Glutamatergic neuron (in vitro differentiated cells): ENCODE measurements around the gene TSR3. TPM values are rescaled to one million over a fixed set of nuclear protein-coding genes. Genes with fewer than 3 reads are reported as not detected.
A peak's percentile ranks its signal among the peaks of the same experiment; 100 is the strongest.

Source experiments
- DNase-seq: peaks from one replicate; pipeline ENCODE4 v3.0.0; 2022
- H3K27ac Mint-ChIP-seq: one replicate; pipeline ENCODE4 v1.8.0; 2020; ENCODE audit warnings: mild to moderate bottlenecking, mixed read lengths, inconsistent platforms; ENCODE audit not compliant: unreplicated experiment
- H3K27me3 Mint-ChIP-seq: one replicate; pipeline ENCODE4 v1.8.0; 2020; ENCODE audit warnings: mild to moderate bottlenecking, moderate library complexity, mixed read lengths, inconsistent platforms; ENCODE audit not compliant: unreplicated experiment
- H3K36me3 Mint-ChIP-seq: one replicate; pipeline ENCODE4 v1.8.0; 2020; ENCODE audit warnings: mild to moderate bottlenecking, mixed read lengths, inconsistent platforms; ENCODE audit not compliant: unreplicated experiment
- H3K4me1 Mint-ChIP-seq: one replicate; pipeline ENCODE4 v1.8.0; 2020; ENCODE audit warnings: mild to moderate bottlenecking, low read depth, mixed read lengths, inconsistent platforms; ENCODE audit not compliant: unreplicated experiment
- H3K4me3 Mint-ChIP-seq: one replicate; pipeline ENCODE4 v1.8.0; 2020; ENCODE audit warnings: mild to moderate bottlenecking, mixed read lengths, inconsistent platforms; ENCODE audit not compliant: unreplicated experiment
- H3K9me3 Mint-ChIP-seq: one replicate; pipeline ENCODE4 v1.8.0; 2020; ENCODE audit warnings: mild to moderate bottlenecking, moderate library complexity, mixed read lengths, inconsistent platforms; ENCODE audit not compliant: unreplicated experiment
- CTCF ChIP-seq: fragments of 200-600 bp; sonication (generic); IDR thresholded peaks from one replicate; pipeline ENCODE4 v1.5.0; 2021; ENCODE audit not compliant: partially characterized antibody, unreplicated experiment
- long read RNA-seq: library from polyadenylated mRNA; unstranded; transcript quantifications from one replicate; pipeline ENCODE4 v2.0.0, GENCODE V29; 2020; ENCODE audit not compliant: unreplicated experiment
- total RNA-seq: library from RNA; stranded (reverse); fragmentation: NEBNext Ultra II Directional; extraction: Animal tissue kit (Norgen Biotek cat#: 25700); gene quantifications from one replicate; pipeline ENCODE4 v1.2.1, GENCODE V29; 2021; ENCODE audit not compliant: unreplicated experiment

TSR3 gene
- 52.5 TPM for total RNA-seq
- long read RNA-seq, transcript TSR3-201 (6 exons, 1,243 nt): major isoform, 5 of 7 reads
- long read RNA-seq, partial matches to known transcripts: 1 of 7 reads
- long read RNA-seq, other reads (novel, unspliced or antisense): 1 of 7 reads

- peak within 1 kb of the TSS; percentile 87 for H3K27ac Mint-ChIP-seq
- peak; percentile 88 for DNase-seq
- H3K4me3 Mint-ChIP-seq: peak within 1 kb of the TSS; percentile 94
- H3K36me3 Mint-ChIP-seq: no peaks in the 10 kb centered on the region
- TF ChIP-seq CTCF: no peak
- H3K27me3 Mint-ChIP-seq: peaks cover 18% of the 10 kb centered on the region
- peaks cover 30% of the 10 kb centered on the region for H3K9me3 Mint-ChIP-seq
- H3K4me1 Mint-ChIP-seq: peaks cover 10% of the 10 kb centered on the region
Observed at GRCh38 chr16:1351582-1352362, at the start of gene TSR3, which contains the start of gene GNPTG. TSS of gene TSR3 (minus strand) at chr16:1351878. CDS start at chr16:1351804, 74 bp downstream. TSS of gene GNPTG (plus strand) at chr16:1351931. CDS start at chr16:1351966, 35 bp downstream.

- H3K36me3 Mint-ChIP-seq: no peaks in the 10 kb centered on the region
- TF ChIP-seq CTCF: no peak
- H3K9me3 Mint-ChIP-seq: no peaks in the 10 kb centered on the region
- H3K27ac Mint-ChIP-seq: no peak overlapping the region
- peaks cover 2% of the 10 kb centered on the region for H3K27me3 Mint-ChIP-seq
- no peaks in the 10 kb centered on the region for H3K4me1 Mint-ChIP-seq
- DNase-seq: no peak
- H3K4me3 Mint-ChIP-seq: no peak overlapping the region
Observed at GRCh38 chr16:1401061-1401757, 49.5 kb upstream of the TSR3 start.

- no peak overlapping the region for H3K4me3 Mint-ChIP-seq
Observed at GRCh38 chr16:1398826-1399581, 47.3 kb upstream of the TSR3 start.

GRCh38 chr16:1398351-1398750 lies 46.7 kb upstream of the TSR3 start:
- no peak overlapping the region for H3K27ac Mint-ChIP-seq
- peaks cover 3% of the 10 kb centered on the region for H3K4me1 Mint-ChIP-seq
- no peaks in the 10 kb centered on the region for H3K9me3 Mint-ChIP-seq
- TF ChIP-seq CTCF: no peak
- DNase-seq: no peak
- H3K4me3 Mint-ChIP-seq: no peak overlapping the region
- H3K36me3 Mint-ChIP-seq: no peaks in the 10 kb centered on the region
- peaks cover under 1% of the 10 kb centered on the region for H3K27me3 Mint-ChIP-seq

More at GRCh38 chr16:1398826-1399581, 47.3 kb upstream of the TSR3 start:
- Mint-ChIP-seq H3K27ac (no peak overlapping the region), H3K4me1 (peaks cover 3% of the 10 kb centered on the region), H3K9me3 (no peaks in the 10 kb centered on the region), H3K36me3 (no peaks in the 10 kb centered on the region), H3K27me3 (peaks cover 2% of the 10 kb centered on the region)
- DNase-seq: no peak
- no peak for TF ChIP-seq CTCF
